Osteoblast (primary cell): ENCODE measurements around the gene TRAK2. TPM values are rescaled to one million over a fixed set of nuclear protein-coding genes. Genes with fewer than 3 reads are reported as not detected.

ENCODE experiments used
- DNase-seq: peaks from one replicate; pipeline ENCODE4 v3.0.0; 2011; ENCODE audit warnings: low spot score, mixed read lengths; ENCODE audit not compliant: insufficient read length; ENCODE audit errors: missing footprints
- H2AFZ ChIP-seq: 2 replicates; pipeline ENCODE4 v1.6.0; 2011; ENCODE audit warnings: mild to moderate bottlenecking, low read length
- H3K27ac ChIP-seq: 2 replicates; pipeline ENCODE4 v1.5.1; 2011; ENCODE audit warnings: mild to moderate bottlenecking, low read depth, low read length, moderate library complexity
- H3K27me3 ChIP-seq: 2 replicates; pipeline ENCODE4 v1.6.0; 2012; ENCODE audit warnings: mild to moderate bottlenecking, control low read depth, inconsistent platforms, low read length, moderate library complexity; ENCODE audit not compliant: insufficient read depth
- H3K36me3 ChIP-seq: 2 replicates; pipeline ENCODE4 v1.5.1; 2011; ENCODE audit warnings: mild to moderate bottlenecking, low read length, control low read depth, moderate library complexity; ENCODE audit not compliant: insufficient read depth
- H3K4me1 ChIP-seq: 2 replicates; pipeline ENCODE4 v1.5.1; 2011; ENCODE audit warnings: mild to moderate bottlenecking, low read length, control low read depth, moderate library complexity; ENCODE audit not compliant: insufficient read depth
- H3K4me2 ChIP-seq: 2 replicates; pipeline ENCODE4 v1.6.0; 2011; ENCODE audit warnings: mild to moderate bottlenecking, low read length; ENCODE audit not compliant: insufficient read depth
- H3K4me3 ChIP-seq: fragments of 200-600 bp; sonication (generic); 3 replicates; pipeline ENCODE4 v1.5.1; 2012; ENCODE audit warnings: mild to moderate bottlenecking, low read length, inconsistent platforms; ENCODE audit not compliant: insufficient read depth
- H3K79me2 ChIP-seq: 2 replicates; pipeline ENCODE4 v1.6.0; 2012; ENCODE audit warnings: mild to moderate bottlenecking, low read length, control low read depth, inconsistent platforms; ENCODE audit not compliant: insufficient read depth
- H3K9me3 ChIP-seq: 2 replicates; pipeline ENCODE4 v1.5.1; 2011; ENCODE audit warnings: low read depth, low read length, control low read depth
- H4K20me1 ChIP-seq: 2 replicates; pipeline ENCODE4 v1.6.0; 2012; ENCODE audit warnings: mild to moderate bottlenecking, low read length, control low read depth; ENCODE audit not compliant: insufficient read depth
- small RNA-seq: library from RNA; depleted of rRNA; stranded (forward); fragments of <200 nt; gene quantifications from one replicate; pipeline ENCODE3, GENCODE V24; 2012
- total RNA-seq: library from RNA; depleted of rRNA; stranded (reverse); fragments of >200 nt; gene quantifications from 2 replicates; pipeline ENCODE4 v1.2.3, GENCODE V29; 2012
- TF ChIP-seq, protein P1 (sequence below): IDR thresholded peaks from 2 replicates; pipeline ENCODE4 v1.5.1; 2011; ENCODE audit warnings: mild to moderate bottlenecking, low read depth, low read length, moderate library complexity; ENCODE audit errors: extremely low read depth

TRAK2 gene
- total RNA-seq, 1 donor = 56.8 TPM

DNA sequence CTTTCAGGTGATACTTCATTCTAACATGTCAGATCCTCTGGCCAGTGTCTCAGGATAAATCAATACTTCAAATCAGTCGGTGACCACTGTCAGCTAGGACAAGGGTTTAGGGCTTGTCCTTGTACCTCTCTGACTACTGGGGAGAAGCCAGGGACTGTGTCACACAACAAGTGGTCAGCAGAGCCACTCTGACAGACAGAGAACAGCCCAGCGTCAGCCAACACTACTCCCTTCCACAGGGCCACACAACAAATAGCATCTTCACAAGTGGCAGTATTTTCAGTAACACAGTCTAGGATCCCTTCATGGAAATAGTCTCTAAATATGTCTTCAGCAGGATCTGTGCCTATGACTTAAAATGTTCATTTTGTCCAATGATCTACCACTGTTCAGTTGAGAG, 108.3 kb downstream of the TRAK2 start:
- no peak for DNase-seq
- Histone ChIP-seq H3K27me3 (no peaks in the 10 kb centered on the region), H3K27ac (no peak overlapping the region), H3K4me3 (no peak overlapping the region), H3K4me1 (no peaks in the 10 kb centered on the region), H3K4me2 (no peak overlapping the region), H3K36me3 (no peaks in the 10 kb centered on the region), H3K9me3 (no peaks in the 10 kb centered on the region), H4K20me1 (no peaks in the 10 kb centered on the region), H3K79me2 (no peaks in the 10 kb centered on the region), H2AFZ (no peak overlapping the region)
- TF ChIP-seq, protein P1, sequence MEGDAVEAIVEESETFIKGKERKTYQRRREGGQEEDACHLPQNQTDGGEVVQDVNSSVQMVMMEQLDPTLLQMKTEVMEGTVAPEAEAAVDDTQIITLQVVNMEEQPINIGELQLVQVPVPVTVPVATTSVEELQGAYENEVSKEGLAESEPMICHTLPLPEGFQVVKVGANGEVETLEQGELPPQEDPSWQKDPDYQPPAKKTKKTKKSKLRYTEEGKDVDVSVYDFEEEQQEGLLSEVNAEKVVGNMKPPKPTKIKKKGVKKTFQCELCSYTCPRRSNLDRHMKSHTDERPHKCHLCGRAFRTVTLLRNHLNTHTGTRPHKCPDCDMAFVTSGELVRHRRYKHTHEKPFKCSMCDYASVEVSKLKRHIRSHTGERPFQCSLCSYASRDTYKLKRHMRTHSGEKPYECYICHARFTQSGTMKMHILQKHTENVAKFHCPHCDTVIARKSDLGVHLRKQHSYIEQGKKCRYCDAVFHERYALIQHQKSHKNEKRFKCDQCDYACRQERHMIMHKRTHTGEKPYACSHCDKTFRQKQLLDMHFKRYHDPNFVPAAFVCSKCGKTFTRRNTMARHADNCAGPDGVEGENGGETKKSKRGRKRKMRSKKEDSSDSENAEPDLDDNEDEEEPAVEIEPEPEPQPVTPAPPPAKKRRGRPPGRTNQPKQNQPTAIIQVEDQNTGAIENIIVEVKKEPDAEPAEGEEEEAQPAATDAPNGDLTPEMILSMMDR = no peak

DNA sequence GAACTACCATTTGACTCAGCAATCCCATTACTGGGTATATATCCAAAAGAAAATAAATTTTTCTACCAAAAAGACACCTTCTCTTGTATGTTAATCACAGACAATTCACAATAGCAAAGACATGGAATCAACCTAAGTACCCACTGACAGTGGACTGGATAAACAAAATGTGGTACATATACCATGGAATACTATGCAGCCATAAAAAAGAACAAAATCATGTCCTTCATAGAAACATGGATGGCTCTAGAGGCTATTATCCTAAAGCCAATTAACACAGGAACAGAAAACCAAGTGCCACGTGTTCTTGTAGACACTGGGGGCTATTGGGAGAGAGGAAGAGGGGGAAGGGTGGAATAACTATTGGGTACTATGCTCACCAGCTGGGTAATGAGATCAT, 121.8 kb downstream of the TRAK2 start:
- Histone ChIP-seq H2AFZ (no peak overlapping the region), H3K4me3 (no peak overlapping the region), H3K9me3 (no peaks in the 10 kb centered on the region), H3K4me2 (no peak overlapping the region), H3K27me3 (no peaks in the 10 kb centered on the region), H3K36me3 (no peaks in the 10 kb centered on the region), H3K79me2 (no peaks in the 10 kb centered on the region), H3K4me1 (no peaks in the 10 kb centered on the region), H4K20me1 (no peaks in the 10 kb centered on the region), H3K27ac (no peak overlapping the region)
- TF ChIP-seq, protein P1 = no peak
- DNase-seq = no peak

DNA sequence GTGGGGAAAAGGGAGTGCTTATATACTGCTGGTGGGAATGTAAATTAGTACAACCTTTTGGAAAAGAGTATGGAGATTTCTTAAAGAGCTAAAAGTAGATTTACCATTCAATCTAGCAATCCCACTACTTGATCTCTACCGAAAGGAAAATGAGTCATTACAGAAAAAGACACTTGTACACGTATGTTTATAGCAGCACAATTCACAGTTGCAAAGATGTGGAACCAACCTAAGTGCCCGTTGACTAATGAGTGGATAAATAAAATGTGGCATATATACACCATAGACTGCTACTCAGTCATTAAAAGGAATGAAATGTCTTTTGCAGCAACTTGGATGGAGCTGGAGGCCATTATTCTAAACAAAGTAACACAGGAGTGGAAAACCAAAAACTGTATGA, 123.6 kb downstream of the TRAK2 start:
- DNase-seq = no peak
- H3K36me3 ChIP-seq = no peaks in the 10 kb centered on the region
- H3K4me2 ChIP-seq = no peak overlapping the region
- TF ChIP-seq, protein P1 = no peak
- H3K4me3 ChIP-seq = no peak overlapping the region
- no peaks in the 10 kb centered on the region for H3K9me3 ChIP-seq
- no peak overlapping the region for H2AFZ ChIP-seq
- no peak overlapping the region for H3K27ac ChIP-seq
- H4K20me1 ChIP-seq = no peaks in the 10 kb centered on the region
- H3K4me1 ChIP-seq = no peaks in the 10 kb centered on the region
- H3K27me3 ChIP-seq = no peaks in the 10 kb centered on the region
- H3K79me2 ChIP-seq = no peaks in the 10 kb centered on the region

Small RNA genes within 50 kb of the gene (small RNA-seq; reads per million reads assigned to genes)
- gene RF00019 = not detected

Other genes starting within 250 kb of the TRAK2 start
- gene CASP8, start 190.9 kb downstream of the TRAK2 start, total RNA-seq = 19.4 and 23.2 TPM in 2 replicates
- 0.72 and 1.5 TPM in 2 replicates for gene FLACC1, start 94.1 kb downstream of the TRAK2 start, total RNA-seq
- 43.1 and 55.7 TPM in 2 replicates for gene STRADB, start 282 bp upstream of the TRAK2 start, total RNA-seq
- gene TMEM237, start 192.0 kb upstream of the TRAK2 start, total RNA-seq = 43.6 and 49.6 TPM in 2 replicates
- gene MPP4, start 247.2 kb upstream of the TRAK2 start, total RNA-seq = 1.1 and 2.1 TPM in 2 replicates